ENCODE measurements around the gene RYR2. TPM values are rescaled to one million over a fixed set of nuclear protein-coding genes. Genes with fewer than 3 reads are reported as not detected.

The RYR2 gene
- total RNA-seq, 4 donors from 2014 or later, result 0.23 to 4.6 (median 0.89) TPM

- Histone ChIP-seq H3K9me3 (no peaks in the 10 kb centered on the region), H3K36me3 (no peaks in the 10 kb centered on the region), H3K4me1 (no peaks in the 10 kb centered on the region), H3K27me3 (no peaks in the 10 kb centered on the region), H3K4me3 (no peak overlapping the region), H3K27ac (no peak overlapping the region)
- TF ChIP-seq POLR2A (IDR thresholded peaks at IDR 0.05), result no peak
- no peak for TF ChIP-seq CTCF (IDR thresholded peaks at IDR 0.05)
- intact Hi-C loops (cut with DNase I), result no loop called here
- 0 to 24% methylated on average over 2 of the region's 2 CpGs for WGBS, 2 donors
- DNase-seq, result no peak
Observed at GRCh38 chr1:237471956-237472355, 430.0 kb downstream of the RYR2 start.

GRCh38 chr1:237473854-237474253, 431.9 kb downstream of the RYR2 start:
- Histone ChIP-seq H3K27ac (no peak overlapping the region), H3K4me1 (no peaks in the 10 kb centered on the region), H3K4me3 (no peak overlapping the region), H3K36me3 (no peaks in the 10 kb centered on the region), H3K27me3 (no peaks in the 10 kb centered on the region), H3K9me3 (no peaks in the 10 kb centered on the region)
- WGBS, 2 donors, result 74 to 84% methylated on average over 5 of the region's 5 CpGs
- TF ChIP-seq CTCF (IDR thresholded peaks at IDR 0.05) (no peak), POLR2A (IDR thresholded peaks at IDR 0.05) (no peak)
- intact Hi-C loops (cut with DNase I), result no loop called here
- no peak for DNase-seq

- no peak for DNase-seq
- no peaks in the 10 kb centered on the region for H3K4me1 ChIP-seq
- WGBS, 2 donors, result 63 to 70% methylated on average over 4 of the region's 4 CpGs
- no peaks in the 10 kb centered on the region for H3K36me3 ChIP-seq
- H3K9me3 ChIP-seq, result no peaks in the 10 kb centered on the region
- no peak for TF ChIP-seq CTCF (IDR thresholded peaks at IDR 0.05)
- TF ChIP-seq POLR2A (IDR thresholded peaks at IDR 0.05), result no peak
- no peaks in the 10 kb centered on the region for H3K27me3 ChIP-seq
- no peak overlapping the region for H3K4me3 ChIP-seq
- intact Hi-C loops (cut with DNase I), result no loop called here
- H3K27ac ChIP-seq, result no peak overlapping the region
Observed at GRCh38 chr1:237478082-237478481, 436.1 kb downstream of the RYR2 start.

- WGBS, 2 donors, result 79% methylated on average over 3 of the region's 3 CpGs
- H3K27ac ChIP-seq, result no peak overlapping the region
- no peak overlapping the region for H3K4me3 ChIP-seq
- intact Hi-C loops (cut with DNase I), result no loop called here
- H3K4me1 ChIP-seq, result no peaks in the 10 kb centered on the region
- no peaks in the 10 kb centered on the region for H3K36me3 ChIP-seq
- H3K27me3 ChIP-seq, result no peaks in the 10 kb centered on the region
- TF ChIP-seq POLR2A (IDR thresholded peaks at IDR 0.05) (no peak), CTCF (IDR thresholded peaks at IDR 0.05) (no peak)
- no peaks in the 10 kb centered on the region for H3K9me3 ChIP-seq
- DNase-seq, result no peak
Observed at GRCh38 chr1:237478842-237479241, 436.9 kb downstream of the RYR2 start.

- WGBS, 2 donors, result 74 to 83% methylated on average over 2 of the region's 2 CpGs
Observed at GRCh38 chr1:237482777-237483176, 440.8 kb downstream of the RYR2 start.

More at GRCh38 chr1:237482777-237483176, 440.8 kb downstream of the RYR2 start:
- Histone ChIP-seq H3K36me3 (no peaks in the 10 kb centered on the region), H3K27ac (no peak overlapping the region), H3K27me3 (no peaks in the 10 kb centered on the region), H3K9me3 (no peaks in the 10 kb centered on the region), H3K4me1 (no peaks in the 10 kb centered on the region), H3K4me3 (no peak overlapping the region)
- intact Hi-C loops (cut with DNase I), result no loop called here
- DNase-seq, result no peak
- no peak for TF ChIP-seq CTCF (IDR thresholded peaks at IDR 0.05)
- TF ChIP-seq POLR2A (IDR thresholded peaks at IDR 0.05), result no peak

Data from esophagus squamous epithelium (tissue), 5 donors.